Stimulated activated CD4-positive, alpha-beta T cell treated with anti-CD3 and anti-CD28 coated beads, Interleukin-15, amount 100 ng/mL, for 1 hour (primary cell): ENCODE results near the gene MRGPRD.
"Not testable (repeated sequence)": the region's sequence is repeated elsewhere in the genome, so short reads cannot be mapped to it uniquely, and the experiment has no call there.

Experiments used
- DNase-seq, 2 donors: peaks; one replicate each; pipeline ENCODE4 v3.0.0-alpha.2; 2020; ENCODE audit warnings: low read depth in 1 of 2, low spot score in 1 of 2

The MRGPRD gene

DNA sequence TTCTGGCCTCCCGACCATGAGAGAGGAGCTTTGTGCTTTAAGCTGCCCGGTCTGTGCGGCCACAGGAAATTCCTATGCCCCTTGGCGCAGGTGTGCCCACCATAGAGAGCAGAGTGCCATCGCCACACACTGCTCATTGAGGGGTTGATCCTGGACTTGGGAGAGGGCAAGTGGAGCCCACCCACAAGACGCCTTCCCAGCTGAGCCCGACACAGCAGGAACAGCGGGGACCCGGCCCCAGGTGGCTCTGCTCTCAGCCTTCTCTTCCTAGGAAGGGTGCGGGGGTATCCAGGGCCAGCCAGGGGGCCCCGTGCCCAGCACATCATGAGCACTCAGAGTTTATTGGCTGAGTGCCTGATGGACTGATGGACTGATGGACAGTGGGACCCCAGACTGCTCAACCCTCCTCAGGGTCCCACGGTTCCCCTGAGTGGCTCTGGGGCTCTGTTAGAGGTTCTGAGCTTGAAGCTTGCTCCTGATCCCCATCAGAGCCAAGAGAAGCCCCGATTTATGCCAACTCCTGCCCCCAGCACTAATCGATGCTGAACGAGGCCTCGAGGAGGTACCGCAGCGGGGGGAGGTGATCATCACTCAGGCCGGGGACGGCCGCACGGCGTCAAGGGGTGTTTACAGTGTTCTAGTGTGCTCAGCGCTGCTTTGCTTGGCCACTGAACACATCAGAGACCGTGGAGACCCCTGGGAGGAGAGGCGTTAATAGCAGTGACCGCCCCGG, 13.5 kb upstream of the MRGPRD start:
- DNase-seq, result no peak

DNA sequence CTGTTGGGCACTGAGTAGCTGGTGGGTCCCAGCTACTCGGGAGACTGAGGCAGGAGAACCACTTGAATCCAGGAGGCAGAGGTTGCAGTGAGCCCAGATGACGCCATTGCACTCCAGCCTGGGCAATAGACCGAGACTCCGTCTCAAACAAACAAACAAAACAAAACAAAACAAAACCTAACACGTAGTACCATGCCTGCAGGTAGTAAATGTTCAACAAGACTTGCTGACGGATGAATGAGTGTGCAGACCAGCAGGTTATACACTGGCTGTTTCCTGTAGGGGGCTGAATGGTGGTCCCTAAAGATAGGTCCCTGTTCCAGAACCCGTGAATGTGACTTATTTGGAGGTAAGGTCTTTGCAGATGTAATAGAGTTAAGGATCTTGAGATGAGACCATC, 12.8 kb upstream of the MRGPRD start:
- no peak for DNase-seq

DNA sequence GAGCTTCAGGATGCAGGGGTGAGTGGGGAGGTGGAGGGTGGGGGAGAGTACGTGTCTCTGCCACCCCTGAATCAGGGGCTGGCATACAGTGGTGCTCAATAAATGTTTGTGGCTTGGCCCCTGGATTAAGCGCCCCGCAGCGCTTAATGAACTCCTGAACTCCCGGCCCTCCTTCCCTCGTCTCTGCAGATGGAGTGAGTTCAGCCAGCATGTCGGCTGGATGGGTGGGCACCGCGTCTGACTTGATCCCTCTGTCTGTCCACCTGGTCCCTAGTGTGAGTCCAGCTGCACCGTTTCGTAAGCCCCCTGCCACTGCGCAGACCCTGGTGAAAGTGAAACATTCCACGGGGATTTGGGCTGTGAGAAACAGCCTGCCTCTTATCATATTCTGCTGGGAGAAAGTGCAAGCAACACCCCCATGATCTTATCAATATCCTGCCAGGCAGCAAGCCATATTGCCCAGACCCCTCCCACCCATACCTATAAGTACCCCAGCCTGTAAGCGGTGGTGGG, 12.0 kb upstream of the MRGPRD start:
- DNase-seq, result no peak

GRCh38 chr11:68990995-68991780, 10.4 kb upstream of the MRGPRD start:
- no peak for DNase-seq

GRCh38 chr11:68989936-68990606, 9.3 kb upstream of the MRGPRD start:
- DNase-seq, result no peak

DNA sequence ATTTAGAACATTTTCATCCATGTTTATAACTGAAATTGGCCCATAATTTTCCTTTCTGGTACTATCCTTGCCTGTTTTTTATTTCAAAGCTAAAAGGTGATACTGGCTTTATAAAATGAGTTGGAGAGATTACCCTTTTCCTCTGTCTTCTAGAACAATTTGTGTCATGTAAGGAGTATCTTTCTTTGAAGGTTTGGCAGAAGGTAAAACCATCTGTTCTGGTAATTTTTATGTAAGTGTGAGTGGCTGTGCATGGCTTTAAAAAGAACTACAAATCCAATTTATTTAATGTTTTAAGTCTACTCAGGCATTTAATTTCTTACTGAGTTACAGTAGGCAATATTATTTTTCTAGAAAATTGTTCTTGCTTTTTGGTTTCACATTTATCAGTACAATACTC, 7.7 kb upstream of the MRGPRD start:
- DNase-seq, result no peak

DNA sequence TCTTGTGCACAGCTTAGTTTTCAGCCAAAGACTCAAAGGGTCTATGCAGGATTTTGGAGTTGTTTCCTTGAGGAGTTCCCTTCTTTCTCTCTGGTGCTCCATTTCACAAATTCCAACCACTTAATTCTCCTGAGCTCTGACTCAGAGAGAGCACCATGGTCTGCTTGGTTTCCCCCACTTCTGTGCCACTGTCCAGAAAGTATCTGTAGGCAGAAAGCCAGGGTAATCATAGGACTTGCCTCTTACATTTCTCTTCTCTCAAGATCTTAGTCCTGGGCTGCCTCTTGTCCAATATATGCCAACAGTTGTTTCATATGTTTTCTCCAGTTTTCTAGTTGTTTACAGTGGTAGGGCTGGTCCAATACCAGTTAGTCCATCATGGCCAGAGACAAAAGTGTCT, 6.4 kb upstream of the MRGPRD start:
- DNase-seq, result no peak

- DNase-seq, result no peak
Observed at GRCh38 chr11:68983801-68984200, 3.0 kb upstream of the MRGPRD start.

DNA sequence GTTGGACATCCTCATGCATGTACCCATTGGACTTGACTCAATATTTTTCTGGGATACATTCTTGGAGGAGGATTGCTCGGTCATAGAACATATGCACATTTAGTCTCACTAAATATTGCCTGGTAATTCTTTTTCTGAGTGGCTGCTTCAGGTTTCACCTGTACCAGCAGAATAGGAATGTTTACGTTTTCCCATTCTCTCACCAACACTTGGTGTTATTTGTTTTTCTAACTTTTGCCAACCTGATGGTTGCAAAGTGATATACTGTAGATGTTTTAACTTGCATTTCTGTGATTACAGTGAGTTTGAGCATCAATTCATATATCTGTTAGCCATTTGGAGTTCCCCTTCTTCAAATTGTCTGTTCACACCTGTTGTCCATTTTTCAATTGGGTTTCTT, 1.3 kb upstream of the MRGPRD start:
- DNase-seq, result no peak

DNA sequence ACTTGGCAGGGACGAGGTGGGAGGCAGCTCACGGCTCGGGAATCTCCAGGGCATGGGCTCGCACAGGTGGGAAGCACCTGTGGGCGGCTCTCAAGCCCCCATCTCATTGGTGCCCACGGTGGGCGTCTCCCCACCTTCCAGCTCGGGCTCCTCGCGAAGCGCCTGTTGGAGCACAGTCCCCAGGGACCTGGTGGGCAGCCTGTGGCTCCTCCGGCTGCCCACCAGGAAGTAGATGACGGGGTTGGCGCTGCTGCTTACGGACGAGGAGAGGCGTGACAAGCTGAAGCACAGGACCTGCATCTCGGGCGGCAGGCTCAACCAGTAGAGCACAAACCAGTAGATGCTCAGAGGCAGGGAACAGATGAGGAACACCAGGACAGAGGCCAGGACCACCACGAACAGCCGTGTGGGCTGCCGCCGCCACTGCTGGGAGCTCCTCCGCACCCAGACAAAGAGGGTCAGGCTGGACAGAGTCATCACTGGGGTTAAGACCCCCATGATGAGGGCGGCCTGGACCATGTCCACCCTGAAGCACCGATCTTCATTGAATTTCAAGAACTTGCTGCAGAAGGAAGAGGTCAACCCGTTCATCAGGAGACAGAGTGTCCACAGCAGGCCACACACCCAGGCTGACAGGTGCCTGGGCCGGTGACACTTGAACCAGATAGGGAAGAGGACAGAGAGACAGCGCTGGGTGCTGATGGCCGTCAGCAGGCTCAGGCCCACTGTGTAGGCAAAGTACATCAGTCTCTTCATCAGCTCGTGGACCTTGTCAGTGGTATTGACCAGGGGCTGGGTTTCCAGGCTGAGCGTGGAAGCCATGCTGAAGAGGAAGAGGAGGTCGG, 633 bp downstream of the MRGPRD start:
- no peak for DNase-seq

DNA sequence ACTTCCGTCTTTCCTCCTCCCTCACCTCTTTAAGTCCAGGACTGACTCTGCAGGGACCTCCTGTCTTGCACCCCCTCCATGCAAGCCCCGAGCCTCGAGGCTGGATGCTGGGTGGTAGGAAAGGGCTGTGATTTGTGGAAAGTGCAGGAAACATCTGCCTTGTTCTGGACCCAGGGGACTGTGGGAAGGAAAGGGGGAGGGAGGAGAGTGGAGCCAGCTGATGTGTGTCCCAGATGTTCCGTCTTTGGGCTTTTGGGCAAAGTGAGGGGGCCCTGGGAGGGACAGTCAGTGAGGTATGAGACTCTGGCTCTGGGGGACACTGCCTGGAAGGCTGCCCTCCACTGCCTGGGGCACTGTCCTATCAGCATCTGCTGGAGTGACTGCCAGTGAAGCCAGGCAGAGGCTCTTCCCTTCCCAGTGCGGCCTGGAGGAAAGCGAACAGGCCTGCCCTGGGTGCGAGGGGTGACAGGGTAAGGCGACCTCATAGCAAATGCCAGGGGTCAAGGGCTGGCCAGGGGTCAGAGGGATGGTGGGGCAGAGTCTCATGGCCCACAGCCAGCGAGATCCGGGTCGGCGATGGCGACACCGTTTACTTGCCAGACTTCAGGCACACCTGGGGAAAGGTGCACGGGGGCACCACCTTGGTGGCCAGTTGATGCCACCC, 1.7 kb downstream of the MRGPRD start:
- DNase-seq, result no peak

GRCh38 chr11:68978626-68978930, 2.2 kb downstream of the MRGPRD start:
- no peak for DNase-seq

GRCh38 chr11:68977781-68978625, 2.8 kb downstream of the MRGPRD start:
- DNase-seq, result no peak

- DNase-seq, result no peak
Observed at GRCh38 chr11:68976563-68976962, 4.2 kb downstream of the MRGPRD start.

DNA sequence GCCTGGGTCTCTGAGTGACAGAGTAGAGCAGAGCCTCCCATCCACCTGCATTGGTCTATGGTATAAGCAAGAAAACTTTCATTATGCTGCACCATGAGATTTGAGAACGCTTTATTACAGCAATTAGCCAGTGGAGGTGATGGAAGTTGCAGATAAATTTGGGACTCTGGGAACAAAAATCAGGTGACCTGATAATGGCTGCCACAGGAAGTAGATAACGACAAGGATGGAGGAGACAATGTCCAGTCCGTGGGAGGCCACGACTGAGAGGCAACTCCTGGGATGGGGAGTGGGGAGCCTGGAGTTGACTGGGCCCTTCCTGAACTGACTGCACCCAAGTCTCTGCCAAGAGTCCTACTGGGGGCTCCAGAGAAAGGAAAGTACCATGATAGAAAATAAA, 4.7 kb downstream of the MRGPRD start:
- DNase-seq, result no peak

- no peak for DNase-seq
Observed at GRCh38 chr11:68974421-68975194, 6.2 kb downstream of the MRGPRD start.

DNA sequence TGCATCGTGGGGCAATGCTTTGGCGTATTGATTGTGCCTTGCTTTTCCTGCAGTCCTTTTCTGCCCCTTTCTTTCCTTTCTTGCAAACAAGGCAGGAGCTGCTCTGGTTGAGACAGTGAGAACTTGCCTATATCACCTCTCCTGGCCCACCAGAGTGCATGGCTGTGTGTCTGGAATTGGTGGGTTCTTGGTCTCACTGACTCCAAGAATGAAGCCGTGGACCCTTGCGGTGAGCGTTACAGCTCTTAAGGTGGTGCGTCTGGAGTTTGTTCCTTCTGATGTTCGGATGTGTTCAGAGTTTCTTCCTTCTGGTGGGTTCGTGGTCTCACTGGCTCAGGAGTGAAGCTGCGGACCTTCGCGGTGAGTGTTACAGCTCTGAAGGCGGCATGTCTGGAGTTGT, 7.1 kb downstream of the MRGPRD start:
- not testable (repeated sequence) for DNase-seq

DNA sequence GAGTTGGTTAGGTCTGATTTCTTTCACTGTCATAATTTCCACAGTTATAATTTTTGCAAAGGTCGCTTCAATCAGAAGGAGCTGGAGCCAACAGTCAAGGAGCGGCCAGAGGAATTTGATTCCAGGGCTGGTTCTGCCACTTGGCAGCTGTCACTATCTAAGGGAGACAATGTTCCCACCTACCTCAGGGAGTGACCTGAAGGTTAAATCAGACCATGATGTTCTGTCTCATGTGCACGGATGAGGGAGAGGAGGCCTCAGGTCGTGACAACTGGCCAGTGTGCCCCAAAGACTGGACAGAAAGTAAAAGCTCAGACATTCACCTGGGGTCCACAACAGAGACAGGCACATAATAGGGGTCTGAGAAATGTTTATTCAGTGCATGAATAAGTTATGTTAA, 7.6 kb downstream of the MRGPRD start:
- DNase-seq, result no peak
